G401 (cell line): ENCODE measurements around the gene PLAGL1. TPM values are rescaled to one million over a fixed set of nuclear protein-coding genes. Genes with fewer than 3 reads are reported as not detected.
"Not testable (repeated sequence)": the region's sequence is repeated elsewhere in the genome, so short reads cannot be mapped to it uniquely, and the experiment has no call there.

Experiments used
- DNase-seq: peaks from one replicate; pipeline ENCODE4 v3.0.0-alpha.2; 2015; ENCODE audit warnings: low spot score
- in situ Hi-C: cut with HindIII; loops from 2 replicates; pipeline ENCODE4 v1.10.0; 2016; ENCODE audit warnings: low sequenced_read_pairs, mixed read lengths
- total RNA-seq: library from RNA; depleted of rRNA; stranded (reverse); fragments of >200 nt; shearing (Covaris generic); gene quantifications from 2 replicates; pipeline ENCODE4 v1.2.3, GENCODE V29; 2014

The PLAGL1 gene
- total RNA-seq, 1 experiment from 2014 or later = 9.9 TPM

- in situ Hi-C loops = no loop called here
- peak; percentile 26 for DNase-seq
These were observed 55.8 kb downstream of the PLAGL1 start for GRCh38 chr6:143952060-143952778.

GRCh38 chr6:143950875-143951274, 57.2 kb downstream of the PLAGL1 start:
- no peak for DNase-seq
- in situ Hi-C loops = no loop called here

GRCh38 chr6:143949962-143950361, 58.1 kb downstream of the PLAGL1 start:
- DNase-seq = no peak
- in situ Hi-C loops = no loop called here

DNA sequence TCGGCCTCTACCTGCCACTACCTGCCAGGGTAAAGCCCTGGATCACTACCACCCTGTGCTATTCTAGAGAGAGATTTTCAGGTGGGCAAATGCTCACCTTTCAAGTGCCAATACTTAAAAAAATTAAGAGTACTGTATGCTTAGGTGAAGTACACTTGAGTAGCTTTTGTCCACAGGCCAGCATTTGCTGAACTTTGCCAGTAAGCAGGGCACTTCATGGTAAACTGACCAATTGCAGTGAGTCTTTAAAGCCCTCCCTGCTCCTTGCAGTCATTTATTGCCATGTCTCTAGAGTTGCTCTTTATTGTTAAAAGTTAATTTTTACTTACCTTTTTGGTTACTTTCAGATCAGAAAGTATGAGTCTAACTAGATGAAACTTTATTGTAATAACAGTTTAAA, 58.5 kb downstream of the PLAGL1 start:
- in situ Hi-C loops = no loop called here
- DNase-seq = no peak

DNA sequence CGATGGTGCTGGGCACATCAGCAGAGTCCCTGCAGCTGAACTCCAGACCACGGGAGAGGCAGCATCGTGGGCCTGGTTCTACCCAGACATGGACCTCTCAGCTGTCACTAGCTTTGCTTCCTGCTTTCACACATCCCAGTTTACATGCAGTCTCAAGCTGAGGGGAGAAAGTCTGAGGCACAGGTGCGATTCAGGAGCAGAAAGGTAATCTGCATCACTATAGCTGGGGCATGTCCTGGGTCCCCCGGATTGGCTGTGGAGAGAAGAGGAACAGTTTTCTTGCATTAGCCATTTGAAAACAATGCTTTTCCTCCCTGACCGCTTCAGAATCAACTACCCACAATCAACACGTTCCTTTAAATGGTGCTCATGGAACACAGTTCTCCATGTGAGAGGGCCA, 59.9 kb downstream of the PLAGL1 start:
- in situ Hi-C loops = no loop called here
- no peak for DNase-seq

DNA sequence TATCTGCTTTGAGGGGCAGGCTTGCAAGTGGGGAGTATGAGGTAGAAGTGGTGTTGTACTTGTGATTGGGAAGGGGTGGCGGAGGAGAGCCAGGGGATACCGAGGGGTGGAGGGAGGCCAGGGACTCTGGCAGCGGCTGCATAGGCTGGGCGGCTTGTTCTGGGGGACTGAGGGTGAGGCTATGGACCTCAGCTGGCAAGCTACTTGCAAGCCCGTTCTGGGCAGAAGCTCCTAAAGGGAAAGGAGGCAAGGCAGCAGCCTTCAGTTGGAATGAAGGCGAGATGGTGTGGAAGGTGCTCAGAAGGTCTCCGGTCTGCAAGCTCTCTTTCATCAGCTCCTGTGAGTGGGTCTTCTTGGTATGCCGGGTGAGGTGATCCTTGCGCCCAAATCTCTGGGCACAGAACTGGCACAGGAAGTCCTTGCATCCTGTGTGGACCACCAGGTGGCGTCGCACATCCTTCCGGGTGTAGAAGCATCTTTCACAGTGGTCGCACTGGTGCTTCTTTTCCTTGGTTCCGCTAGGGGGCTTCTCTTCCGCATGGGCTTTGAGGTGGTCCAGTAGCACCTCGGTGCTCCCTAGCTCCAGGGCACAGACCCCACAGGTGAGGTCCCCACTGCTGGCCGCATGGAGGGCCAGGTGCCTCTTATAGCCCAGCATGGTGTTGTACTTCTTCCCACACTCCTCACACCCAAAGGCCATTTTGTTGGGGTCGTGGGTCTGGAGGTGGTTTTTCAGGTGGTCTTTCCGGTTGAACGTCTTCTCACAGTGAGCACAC, 66.0 kb downstream of the PLAGL1 start:
- peak; percentile 38 for DNase-seq
- in situ Hi-C loops = no loop called here

DNA sequence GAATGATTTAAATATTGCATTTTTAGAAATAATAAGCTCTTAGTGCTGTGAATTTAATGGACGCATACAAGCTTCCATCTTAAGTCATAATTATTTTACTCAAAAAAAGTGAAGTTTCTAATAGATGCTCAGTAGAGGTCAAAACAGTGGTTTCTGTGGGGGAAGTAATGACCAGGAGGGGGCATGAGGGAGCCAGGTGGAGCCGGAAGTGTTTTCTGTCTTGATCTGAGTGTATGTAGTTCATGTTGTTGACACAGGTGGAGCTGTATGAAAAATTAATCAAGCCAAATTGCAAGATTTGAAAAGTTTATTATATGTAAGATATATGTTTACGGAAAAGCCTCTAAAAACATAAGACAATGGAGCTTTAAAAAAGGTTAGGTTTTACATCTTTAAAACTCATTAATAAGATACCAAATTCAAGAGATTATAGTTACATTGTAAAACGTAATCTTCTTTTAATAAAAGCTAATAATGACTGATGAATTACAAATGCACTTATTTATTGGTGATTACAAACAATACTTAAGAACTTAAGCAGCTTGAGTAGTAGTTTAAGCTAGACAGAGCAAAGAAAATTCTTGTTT, 68.0 kb downstream of the PLAGL1 start:
- in situ Hi-C loops = no loop called here
- peak; percentile 23 for DNase-seq

DNA sequence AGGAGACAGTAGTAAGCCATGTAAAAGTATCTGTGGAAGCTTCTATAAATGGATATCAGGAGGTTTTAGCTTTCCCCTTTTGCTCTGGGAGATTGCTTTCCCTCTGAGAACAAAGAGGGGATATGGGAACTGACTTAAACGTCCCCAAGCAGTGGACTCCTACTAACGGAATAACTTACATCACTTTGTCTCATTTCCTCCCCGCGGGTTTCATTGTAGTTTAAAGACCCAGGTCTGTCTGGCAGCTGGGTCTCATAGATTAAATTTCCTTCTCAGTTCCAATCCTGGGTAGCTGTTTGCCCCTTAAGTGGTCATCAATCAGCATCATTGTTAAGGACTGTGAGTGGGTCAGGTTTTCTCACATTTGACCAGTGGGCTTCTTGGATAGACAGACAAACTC, 68.7 kb downstream of the PLAGL1 start:
- DNase-seq = no peak
- in situ Hi-C loops = no loop called here

DNA sequence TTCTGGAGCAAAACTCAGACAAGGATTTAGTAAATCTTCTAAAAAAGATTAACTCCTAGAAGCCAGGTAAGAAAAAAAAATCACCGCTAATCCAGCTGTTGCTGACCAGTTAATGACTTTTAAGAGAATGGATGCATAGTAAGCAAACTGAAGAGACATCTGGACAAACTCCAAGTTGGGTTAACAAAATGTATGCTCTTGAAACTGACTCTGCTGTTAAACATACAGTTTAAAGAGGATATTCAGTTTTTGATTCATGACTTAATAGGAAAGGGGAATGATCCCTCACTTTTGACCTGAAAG, 70.4 kb downstream of the PLAGL1 start:
- DNase-seq = no peak
- in situ Hi-C loops = no loop called here

GRCh38 chr6:143936778-143937667, 71.0 kb downstream of the PLAGL1 start:
- no peak for DNase-seq
- in situ Hi-C loops = no loop called here

GRCh38 chr6:143936347-143936746, 71.7 kb downstream of the PLAGL1 start:
- no peak for DNase-seq
- in situ Hi-C loops = no loop called here

DNA sequence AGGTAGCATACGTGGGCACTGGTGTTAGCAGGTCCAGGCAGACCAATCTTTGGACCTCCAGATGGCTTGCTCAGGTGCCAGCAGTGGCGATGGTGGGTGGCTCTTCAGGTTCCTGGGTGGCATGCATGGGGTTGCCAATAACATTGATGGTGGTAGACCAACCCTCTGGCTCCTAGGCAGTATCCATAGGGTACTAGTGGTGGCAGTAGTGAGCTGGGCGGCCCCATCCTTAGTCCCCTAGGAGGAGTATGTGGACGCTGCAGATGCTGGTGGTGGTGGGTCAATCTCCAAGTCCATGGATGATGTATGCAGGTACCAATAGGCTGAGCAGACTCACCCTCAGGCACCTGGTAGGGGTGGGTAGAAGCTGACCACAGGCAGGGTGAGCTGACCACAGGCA, 73.2 kb downstream of the PLAGL1 start:
- in situ Hi-C loops = no loop called here
- no peak for DNase-seq

DNA sequence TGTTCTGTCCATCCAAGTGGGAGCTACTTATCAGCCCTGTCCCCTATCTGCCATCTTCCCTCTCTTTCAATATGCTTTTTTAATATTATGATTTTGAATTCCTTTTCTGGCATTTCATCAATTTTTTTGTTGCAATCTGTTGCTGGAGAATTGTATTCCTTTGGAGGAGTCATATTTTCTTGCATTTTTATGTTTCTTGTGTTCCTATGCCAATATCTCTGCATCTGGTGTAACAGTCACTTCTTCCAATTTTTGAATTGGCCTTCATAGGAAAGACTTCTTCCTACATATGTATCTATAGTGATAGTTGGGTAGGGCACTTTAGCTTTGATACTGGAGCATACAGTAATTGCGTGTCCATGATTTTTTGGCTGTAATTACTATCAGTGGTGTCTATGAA, 73.7 kb downstream of the PLAGL1 start:
- in situ Hi-C loops = no loop called here
- DNase-seq = no peak

GRCh38 chr6:143929975-143930374, 78.1 kb downstream of the PLAGL1 start:
- DNase-seq = no peak
- in situ Hi-C loops = no loop called here

DNA sequence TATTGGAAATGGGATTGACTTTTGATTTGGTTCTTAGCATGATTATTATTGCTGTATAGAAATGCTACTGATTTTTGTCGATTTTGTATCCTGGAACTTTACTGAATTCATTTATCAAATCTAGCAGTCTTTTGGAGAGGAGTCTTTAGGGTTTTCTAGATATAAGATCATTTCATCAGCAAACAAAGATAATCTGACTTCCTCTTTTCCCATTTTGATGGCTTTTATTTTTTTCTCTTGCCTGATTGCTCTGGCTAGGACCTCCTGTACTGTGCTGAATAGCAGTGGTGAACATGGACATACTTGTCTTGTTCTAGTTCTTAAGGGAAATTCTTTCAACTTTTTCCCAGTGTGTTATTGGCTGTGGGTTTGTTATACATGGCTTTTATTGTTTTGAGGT, 79.2 kb downstream of the PLAGL1 start:
- in situ Hi-C loops = no loop called here
- no peak for DNase-seq

DNA sequence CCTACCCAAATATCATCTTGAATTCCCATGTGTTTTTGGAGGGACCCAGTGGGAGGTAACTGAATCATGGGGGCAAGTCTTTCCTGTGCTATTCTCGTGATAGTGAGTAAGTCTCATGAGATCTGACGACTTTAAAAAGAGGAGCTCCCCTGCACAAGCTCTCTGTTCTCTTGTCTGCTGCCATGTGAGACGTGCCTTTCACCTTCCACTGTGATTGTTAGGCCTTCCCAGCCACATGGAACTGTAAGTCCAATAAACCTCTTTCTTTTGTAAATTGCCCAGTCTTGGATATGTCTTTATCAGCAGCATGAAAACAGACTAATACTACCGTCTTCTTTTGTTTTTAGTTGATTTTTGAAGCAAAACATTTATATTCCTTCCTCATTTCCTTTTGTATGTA, 91.0 kb downstream of the PLAGL1 start:
- in situ Hi-C loops, DNase-seq: not testable (repeated sequence)

GRCh38 chr6:143912671-143913070, 95.4 kb downstream of the PLAGL1 start:
- no peak for DNase-seq
- in situ Hi-C loops = no loop called here

DNA sequence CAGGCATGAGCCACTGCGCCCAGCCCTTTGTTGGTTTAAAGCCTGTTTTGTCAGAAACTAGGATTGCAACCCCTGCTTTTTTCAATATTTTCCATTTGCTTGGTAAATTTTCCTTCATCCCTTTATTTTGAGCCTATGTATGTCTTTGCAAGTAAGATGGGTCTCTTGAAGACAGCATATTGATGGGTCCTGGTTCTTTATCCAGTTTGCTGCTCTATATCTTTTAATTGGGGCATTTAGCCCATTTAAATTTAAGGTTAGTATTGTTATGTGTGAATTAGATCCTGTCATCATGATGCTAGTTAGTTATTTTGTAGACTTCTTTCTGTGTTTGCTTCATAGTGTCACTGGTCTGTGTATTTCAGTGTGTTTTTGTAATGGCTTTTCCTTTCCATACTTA, 97.0 kb downstream of the PLAGL1 start:
- DNase-seq = no peak
- in situ Hi-C loops = no loop called here

- in situ Hi-C loops = no loop called here
- no peak for DNase-seq
These were observed 105.2 kb downstream of the PLAGL1 start for GRCh38 chr6:143902827-143903226.
